ENCODE measurements around the gene CLIP2. TPM values are rescaled to one million over a fixed set of nuclear protein-coding genes. Genes with fewer than 3 reads are reported as not detected.

Gene CLIP2
- polyA plus RNA-seq, 1 donor from 2014 or later: 25.7 TPM

DNA sequence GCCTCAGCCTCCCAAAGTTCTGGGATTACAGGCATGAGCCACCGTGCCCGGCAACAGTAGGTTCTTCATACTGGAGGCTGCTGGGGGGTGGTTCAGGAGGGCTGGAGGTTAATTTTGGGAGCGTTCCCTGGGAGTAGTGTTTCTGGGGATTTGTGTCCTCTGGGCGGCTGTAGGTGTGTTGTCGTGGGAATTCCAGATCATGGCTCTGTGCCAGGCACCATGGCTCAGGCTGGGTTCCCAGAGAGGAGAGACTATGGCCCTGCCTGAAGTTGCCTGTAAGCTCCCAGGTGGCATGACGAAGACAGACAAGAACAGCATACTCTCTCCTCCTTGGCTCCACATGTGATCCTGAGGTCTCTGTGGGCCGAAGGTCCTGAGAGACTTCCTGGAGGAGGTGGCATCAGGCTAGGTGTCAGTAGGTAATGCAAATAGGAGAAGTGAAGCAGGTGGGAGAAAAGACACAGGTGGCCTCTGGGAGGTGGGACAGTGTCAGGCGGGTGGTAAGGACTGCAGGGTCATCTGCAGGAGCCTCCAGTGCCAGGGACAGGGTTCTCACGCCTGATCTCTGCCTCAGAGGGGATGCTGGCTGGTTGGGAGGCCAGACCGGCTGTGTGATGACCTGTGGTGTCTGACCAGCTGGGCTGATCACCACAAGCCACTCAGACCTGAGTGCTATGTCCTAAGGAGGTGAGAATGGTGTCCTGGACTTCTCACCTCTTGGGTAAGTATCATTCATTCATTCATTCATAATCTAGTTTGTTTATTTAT is 18.7 kb downstream of the CLIP2 start:
- H3K79me2 ChIP-seq (replicated peaks; ENCODE audit: insufficient read depth, low read length): peaks cover 13% of the 10 kb centered on the region
- TF ChIP-seq, protein P1, sequence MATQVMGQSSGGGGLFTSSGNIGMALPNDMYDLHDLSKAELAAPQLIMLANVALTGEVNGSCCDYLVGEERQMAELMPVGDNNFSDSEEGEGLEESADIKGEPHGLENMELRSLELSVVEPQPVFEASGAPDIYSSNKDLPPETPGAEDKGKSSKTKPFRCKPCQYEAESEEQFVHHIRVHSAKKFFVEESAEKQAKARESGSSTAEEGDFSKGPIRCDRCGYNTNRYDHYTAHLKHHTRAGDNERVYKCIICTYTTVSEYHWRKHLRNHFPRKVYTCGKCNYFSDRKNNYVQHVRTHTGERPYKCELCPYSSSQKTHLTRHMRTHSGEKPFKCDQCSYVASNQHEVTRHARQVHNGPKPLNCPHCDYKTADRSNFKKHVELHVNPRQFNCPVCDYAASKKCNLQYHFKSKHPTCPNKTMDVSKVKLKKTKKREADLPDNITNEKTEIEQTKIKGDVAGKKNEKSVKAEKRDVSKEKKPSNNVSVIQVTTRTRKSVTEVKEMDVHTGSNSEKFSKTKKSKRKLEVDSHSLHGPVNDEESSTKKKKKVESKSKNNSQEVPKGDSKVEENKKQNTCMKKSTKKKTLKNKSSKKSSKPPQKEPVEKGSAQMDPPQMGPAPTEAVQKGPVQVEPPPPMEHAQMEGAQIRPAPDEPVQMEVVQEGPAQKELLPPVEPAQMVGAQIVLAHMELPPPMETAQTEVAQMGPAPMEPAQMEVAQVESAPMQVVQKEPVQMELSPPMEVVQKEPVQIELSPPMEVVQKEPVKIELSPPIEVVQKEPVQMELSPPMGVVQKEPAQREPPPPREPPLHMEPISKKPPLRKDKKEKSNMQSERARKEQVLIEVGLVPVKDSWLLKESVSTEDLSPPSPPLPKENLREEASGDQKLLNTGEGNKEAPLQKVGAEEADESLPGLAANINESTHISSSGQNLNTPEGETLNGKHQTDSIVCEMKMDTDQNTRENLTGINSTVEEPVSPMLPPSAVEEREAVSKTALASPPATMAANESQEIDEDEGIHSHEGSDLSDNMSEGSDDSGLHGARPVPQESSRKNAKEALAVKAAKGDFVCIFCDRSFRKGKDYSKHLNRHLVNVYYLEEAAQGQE (IDR thresholded peaks at IDR 0.05; ENCODE audit: borderline replicate concordance): no peak
- TF ChIP-seq TAF1 (IDR thresholded peaks at IDR 0.05; ENCODE audit: low read depth) (no peak), EP300 (conservative IDR thresholded peaks at IDR 0.05; ENCODE audit: poor library complexity, severe bottlenecking) (no peak), EZH2 (IDR thresholded peaks at IDR 0.05; ENCODE audit: borderline replicate concordance, insufficient read depth, low read length, poor library complexity, severe bottlenecking) (no peak), RAD21 (conservative IDR thresholded peaks at IDR 0.05) (no peak), MXI1 (conservative IDR thresholded peaks at IDR 0.05; ENCODE audit: poor library complexity, severe bottlenecking) (no peak), POLR2AphosphoS5 (IDR thresholded peaks at IDR 0.05) (no peak), SMC3 (conservative IDR thresholded peaks at IDR 0.05; ENCODE audit: poor library complexity) (no peak)
- TF ChIP-seq, protein P2, sequence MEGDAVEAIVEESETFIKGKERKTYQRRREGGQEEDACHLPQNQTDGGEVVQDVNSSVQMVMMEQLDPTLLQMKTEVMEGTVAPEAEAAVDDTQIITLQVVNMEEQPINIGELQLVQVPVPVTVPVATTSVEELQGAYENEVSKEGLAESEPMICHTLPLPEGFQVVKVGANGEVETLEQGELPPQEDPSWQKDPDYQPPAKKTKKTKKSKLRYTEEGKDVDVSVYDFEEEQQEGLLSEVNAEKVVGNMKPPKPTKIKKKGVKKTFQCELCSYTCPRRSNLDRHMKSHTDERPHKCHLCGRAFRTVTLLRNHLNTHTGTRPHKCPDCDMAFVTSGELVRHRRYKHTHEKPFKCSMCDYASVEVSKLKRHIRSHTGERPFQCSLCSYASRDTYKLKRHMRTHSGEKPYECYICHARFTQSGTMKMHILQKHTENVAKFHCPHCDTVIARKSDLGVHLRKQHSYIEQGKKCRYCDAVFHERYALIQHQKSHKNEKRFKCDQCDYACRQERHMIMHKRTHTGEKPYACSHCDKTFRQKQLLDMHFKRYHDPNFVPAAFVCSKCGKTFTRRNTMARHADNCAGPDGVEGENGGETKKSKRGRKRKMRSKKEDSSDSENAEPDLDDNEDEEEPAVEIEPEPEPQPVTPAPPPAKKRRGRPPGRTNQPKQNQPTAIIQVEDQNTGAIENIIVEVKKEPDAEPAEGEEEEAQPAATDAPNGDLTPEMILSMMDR (IDR thresholded peaks at IDR 0.05; ENCODE audit: poor library complexity, severe bottlenecking): no peak
- H3K9ac ChIP-seq (ENCODE audit: low read length): no peak overlapping the region

DNA sequence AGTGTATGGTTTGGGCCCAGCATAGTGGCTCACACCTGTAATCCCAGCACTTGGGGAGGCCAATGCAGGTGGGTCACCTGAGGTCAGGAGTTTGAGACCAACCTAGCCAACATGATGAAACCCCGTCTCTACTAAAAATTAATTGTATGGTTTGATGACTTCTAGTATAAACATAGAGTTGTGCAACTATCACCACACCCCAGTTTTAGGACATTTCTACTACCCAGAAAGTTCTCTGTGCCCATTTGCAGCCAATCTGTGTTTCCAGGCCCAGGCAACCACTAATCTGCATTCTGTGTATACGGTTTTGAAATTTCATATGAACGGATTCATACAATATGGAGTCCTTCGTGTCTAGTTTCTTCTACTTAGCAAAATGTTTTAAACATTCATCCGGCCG is 20.0 kb downstream of the CLIP2 start:
- H2AFZ ChIP-seq (ENCODE audit: low read depth, low read length): no peak overlapping the region
- H3K4me2 ChIP-seq (ENCODE audit: low read length): no peak overlapping the region
- TF ChIP-seq MXI1 (conservative IDR thresholded peaks at IDR 0.05; ENCODE audit: poor library complexity, severe bottlenecking): no peak
- TF ChIP-seq, protein P1 (IDR thresholded peaks at IDR 0.05; ENCODE audit: borderline replicate concordance): no peak
- TF ChIP-seq POLR2AphosphoS5 (IDR thresholded peaks at IDR 0.05): no peak
- TF ChIP-seq TAF1 (IDR thresholded peaks at IDR 0.05; ENCODE audit: low read depth): no peak
- no peak for TF ChIP-seq RAD21 (conservative IDR thresholded peaks at IDR 0.05)
- no peak for TF ChIP-seq EP300 (conservative IDR thresholded peaks at IDR 0.05; ENCODE audit: poor library complexity, severe bottlenecking)
- TF ChIP-seq EZH2 (IDR thresholded peaks at IDR 0.05; ENCODE audit: borderline replicate concordance, insufficient read depth, low read length, poor library complexity, severe bottlenecking): no peak
- TF ChIP-seq, protein P2 (IDR thresholded peaks at IDR 0.05; ENCODE audit: poor library complexity, severe bottlenecking): no peak
- TF ChIP-seq SMC3 (conservative IDR thresholded peaks at IDR 0.05; ENCODE audit: poor library complexity): no peak
- H3K36me3 ChIP-seq (ENCODE audit: insufficient read depth, low read length): no peaks in the 10 kb centered on the region
- H3K4me3 ChIP-seq (ENCODE audit: low read length): no peak overlapping the region
- no peak overlapping the region for H3K27ac ChIP-seq (ENCODE audit: low read length)
- no peaks in the 10 kb centered on the region for H3K9me2 ChIP-seq (ENCODE audit: insufficient read depth, low read length)
- no peaks in the 10 kb centered on the region for H3K9me3 ChIP-seq (ENCODE audit: low read length)
- H3F3A ChIP-seq (ENCODE audit: insufficient read depth, low read length, poor library complexity, severe bottlenecking): no peaks in the 10 kb centered on the region
- no peak overlapping the region for H3K9ac ChIP-seq (ENCODE audit: low read length)
- H3K27me3 ChIP-seq (ENCODE audit: insufficient read depth, low read depth, low read length): no peaks in the 10 kb centered on the region
- peaks cover 15% of the 10 kb centered on the region for H4K20me1 ChIP-seq (ENCODE audit: insufficient read depth)
- peaks cover 5% of the 10 kb centered on the region for H3K79me2 ChIP-seq (replicated peaks; ENCODE audit: insufficient read depth, low read length)

More for the DNA sequence above, 18.7 kb downstream of the CLIP2 start:
- no peak overlapping the region for H3K27ac ChIP-seq (ENCODE audit: low read length)
- H3F3A ChIP-seq (ENCODE audit: insufficient read depth, low read length, poor library complexity, severe bottlenecking): no peaks in the 10 kb centered on the region
- H3K4me3 ChIP-seq (ENCODE audit: low read length): no peak overlapping the region
- H3K9me3 ChIP-seq (ENCODE audit: low read length): no peaks in the 10 kb centered on the region
- no peaks in the 10 kb centered on the region for H3K36me3 ChIP-seq (ENCODE audit: insufficient read depth, low read length)
- H3K4me2 ChIP-seq (ENCODE audit: low read length): no peak overlapping the region
- H3K27me3 ChIP-seq (ENCODE audit: insufficient read depth, low read depth, low read length): no peaks in the 10 kb centered on the region
- no peak overlapping the region for H2AFZ ChIP-seq (ENCODE audit: low read depth, low read length)
- H3K9me2 ChIP-seq (ENCODE audit: insufficient read depth, low read length): no peaks in the 10 kb centered on the region
- peaks cover 14% of the 10 kb centered on the region for H4K20me1 ChIP-seq (ENCODE audit: insufficient read depth)

Data from neural cell (in vitro differentiated cells).